H9 (cell line): ENCODE measurements around the gene RAB25. TPM values are rescaled to one million over a fixed set of nuclear protein-coding genes. Genes with fewer than 3 reads are reported as not detected.

Source experiments
- DNase-seq: peaks from one replicate; pipeline ENCODE4 v3.0.0-alpha.2; 2017
- H2AFZ ChIP-seq: one replicate; pipeline ENCODE4 v1.6.1; 2013; ENCODE audit warnings: mild to moderate bottlenecking, low read length, control low read depth, moderate library complexity
- H2AK5ac ChIP-seq: 2 replicates; pipeline ENCODE4 v1.6.1; 2013; ENCODE audit warnings: low read length, control low read depth, mixed read lengths; ENCODE audit not compliant: insufficient read length
- H2BK120ac ChIP-seq: one replicate; pipeline ENCODE4 v1.6.1; 2013; ENCODE audit warnings: low read depth, mild to moderate bottlenecking, low read length, control low read depth, inconsistent platforms; ENCODE audit not compliant: poor library complexity, severe bottlenecking
- H2BK12ac ChIP-seq: 2 replicates; pipeline ENCODE4 v1.6.1; 2013; ENCODE audit warnings: low read length, control low read depth, mixed read lengths, low read depth; ENCODE audit not compliant: insufficient read length
- H2BK15ac ChIP-seq: 2 replicates; pipeline ENCODE4 v1.6.1; 2013; ENCODE audit warnings: low read depth, low read length, control low read depth
- H2BK20ac ChIP-seq: one replicate; pipeline ENCODE4 v1.6.1; 2013; ENCODE audit warnings: low read depth, mild to moderate bottlenecking, low read length, control low read depth, inconsistent platforms; ENCODE audit not compliant: poor library complexity, severe bottlenecking
- H2BK5ac ChIP-seq: 2 replicates; pipeline ENCODE4 v1.6.1; 2013; ENCODE audit warnings: low read length, control low read depth, mixed read lengths; ENCODE audit not compliant: insufficient read length
- H3K14ac ChIP-seq: 2 replicates; pipeline ENCODE4 v1.6.1; 2013; ENCODE audit warnings: low read length, control low read depth; ENCODE audit not compliant: insufficient read depth
- H3K18ac ChIP-seq: 2 replicates; pipeline ENCODE4 v1.6.1; 2013; ENCODE audit warnings: low read depth, mild to moderate bottlenecking, mixed read lengths, low read length, control low read depth; ENCODE audit not compliant: insufficient read length
- H3K23ac ChIP-seq: 2 replicates; pipeline ENCODE4 v1.6.1; 2013; ENCODE audit warnings: low read length, control low read depth, mixed read lengths, low read depth; ENCODE audit not compliant: insufficient read length
- H3K23me2 ChIP-seq: 2 replicates; pipeline ENCODE4 v1.6.1; 2013; ENCODE audit warnings: low read depth, mild to moderate bottlenecking, mixed read lengths, low read length, control low read depth; ENCODE audit not compliant: insufficient read length, poor library complexity, severe bottlenecking
- H3K27ac ChIP-seq: 2 replicates; pipeline ENCODE4 v1.5.1; 2013; ENCODE audit warnings: low read length, control low read depth, mixed read lengths, low read depth; ENCODE audit not compliant: insufficient read length
- H3K27me3 ChIP-seq: 2 replicates; pipeline ENCODE4 v1.6.1; 2013; ENCODE audit warnings: low read length, control low read depth, inconsistent platforms; ENCODE audit not compliant: insufficient read depth
- H3K4ac ChIP-seq: 2 replicates; pipeline ENCODE4 v1.6.1; 2013; ENCODE audit warnings: low read depth, mild to moderate bottlenecking, control low read depth, inconsistent platforms, low read length, moderate library complexity
- H3K4me1 ChIP-seq: 2 replicates; pipeline ENCODE4 v1.6.1; 2013; ENCODE audit warnings: low read length, control low read depth, inconsistent platforms; ENCODE audit not compliant: insufficient read depth
- H3K4me2 ChIP-seq: 2 replicates; pipeline ENCODE4 v1.6.1; 2013; ENCODE audit warnings: low read length, control low read depth, mixed read lengths; ENCODE audit not compliant: insufficient read length, insufficient read depth
- H3K56ac ChIP-seq: 2 replicates; pipeline ENCODE4 v1.6.1; 2013; ENCODE audit warnings: low read depth, mild to moderate bottlenecking, mixed read lengths, low read length, control low read depth; ENCODE audit not compliant: insufficient read length
- H3K79me1 ChIP-seq: 2 replicates; pipeline ENCODE4 v1.6.1; 2013; ENCODE audit warnings: low read depth, mild to moderate bottlenecking, moderate library complexity, low read length, control low read depth, inconsistent platforms; ENCODE audit not compliant: insufficient read depth, poor library complexity, severe bottlenecking
- H3K79me2 ChIP-seq: 2 replicates; pipeline ENCODE4 v1.6.1; 2013; ENCODE audit warnings: low read length, control low read depth, inconsistent platforms; ENCODE audit not compliant: insufficient read depth
- H3K9ac ChIP-seq: 2 replicates; pipeline ENCODE4 v1.6.1; 2013; ENCODE audit warnings: low read length, control low read depth, mixed read lengths; ENCODE audit not compliant: insufficient read length; ENCODE audit errors: extremely low read depth
- H3K9me3 ChIP-seq: one replicate; pipeline ENCODE4 v1.6.1; 2013; ENCODE audit warnings: low read depth, low read length, inconsistent platforms; ENCODE audit not compliant: control insufficient read depth
- H3T11ph ChIP-seq: one replicate; pipeline ENCODE4 v1.6.1; 2013; ENCODE audit warnings: mild to moderate bottlenecking, low read length, control low read depth, inconsistent platforms
- H4K20me1 ChIP-seq: one replicate; pipeline ENCODE4 v1.6.1; 2013; ENCODE audit not compliant: control insufficient read depth, insufficient read length, insufficient read depth
- H4K5ac ChIP-seq: 2 replicates; pipeline ENCODE4 v1.6.1; 2013; ENCODE audit warnings: low read depth, mild to moderate bottlenecking, mixed read lengths, low read length, control low read depth; ENCODE audit not compliant: insufficient read length
- H4K8ac ChIP-seq: replicated peaks from 2 replicates; pipeline ENCODE4 v1.6.1; 2013; ENCODE audit warnings: low read length, control low read depth, mixed read lengths, low read depth; ENCODE audit not compliant: insufficient read length
- H4K91ac ChIP-seq: 2 replicates; pipeline ENCODE4 v1.6.1; 2013; ENCODE audit warnings: low read depth, mild to moderate bottlenecking, moderate library complexity, mixed read lengths, low read length, control low read depth; ENCODE audit not compliant: insufficient read length
- H3K27ac Mint-ChIP-seq, 3 experiments: 2 replicates in 2 of 3; 3 replicates in 1 of 3; pipeline ENCODE4 v1.8.0; 2020 to 2021; ENCODE audit warnings: mixed read lengths in 3 of 3, mild to moderate bottlenecking in 1 of 3, moderate library complexity in 1 of 3
- H3K27me3 Mint-ChIP-seq: 2 replicates; pipeline ENCODE4 v1.8.0; 2021; ENCODE audit warnings: low read depth, mild to moderate bottlenecking, moderate library complexity, mixed read lengths
- H3K36me3 Mint-ChIP-seq, 3 experiments: 2 replicates in 2 of 3; 3 replicates in 1 of 3; pipeline ENCODE4 v1.8.0; 2020 to 2021; ENCODE audit warnings: low read depth in 3 of 3, mixed read lengths in 3 of 3; ENCODE audit not compliant: insufficient read depth in 1 of 3
- H3K4me1 Mint-ChIP-seq, 2 experiments: 2 replicates each; pipeline ENCODE4 v1.8.0; 2020; ENCODE audit warnings: mixed read lengths in 2 of 2
- H3K4me3 Mint-ChIP-seq, 2 experiments: 2 replicates in 1 of 2; 3 replicates in 1 of 2; pipeline ENCODE4 v1.8.0; 2020 to 2021; ENCODE audit warnings: mild to moderate bottlenecking in 2 of 2, mixed read lengths in 2 of 2, moderate library complexity in 1 of 2
- H3K9me3 Mint-ChIP-seq, 2 experiments: 2 replicates in 1 of 2; 3 replicates in 1 of 2; pipeline ENCODE4 v1.8.0; 2020; ENCODE audit warnings: mild to moderate bottlenecking in 2 of 2, mixed read lengths in 2 of 2, moderate library complexity in 1 of 2
- CTCF ChIP-seq: fragments of 200-600 bp; sonication (generic); conservative IDR thresholded peaks from 3 replicates; pipeline ENCODE4 v1.8.0; 2021; ENCODE audit warnings: antibody characterized with exemption, mild to moderate bottlenecking
- WGBS: extraction: QIAGEN DNeasy Blood & Tissue Kit; methylation state at CpG from one replicate; pipeline ENCODE4 v1.1.7; 2013; ENCODE audit warnings: missing lambda C conversion rate, low lambda C conversion rate, mixed read lengths; ENCODE audit not compliant: insufficient read length; ENCODE audit errors: extremely low coverage; 5-methylcytosine and 5-hydroxymethylcytosine counted together
- total RNA-seq: library from RNA; stranded (reverse); gene quantifications from 2 replicates; pipeline ENCODE4 v1.2.1, GENCODE V29; 2021

The RAB25 gene
- total RNA-seq, 1 experiment from 2014 or later, result 43.1 TPM

- H3K4ac ChIP-seq, result no peak overlapping the region
- H3K4me3 Mint-ChIP-seq, result no peak overlapping the region
- H3K9me3 Mint-ChIP-seq, result no peaks in the 10 kb centered on the region; a peak in 1 of 5 replicates
- no peak overlapping the region for H3K4me2 ChIP-seq
- no peak overlapping the region for H3K23ac ChIP-seq
- no peak overlapping the region for H3K27ac ChIP-seq
- H2AFZ ChIP-seq, result no peak overlapping the region
- H3K18ac ChIP-seq, result no peak overlapping the region
- H3K9me3 ChIP-seq, result no peaks in the 10 kb centered on the region
- no peak overlapping the region for H2BK5ac ChIP-seq
- H3K9ac ChIP-seq, result no peak overlapping the region
- no peak overlapping the region for H2BK20ac ChIP-seq
- H2BK12ac ChIP-seq, result no peak overlapping the region
- no peak overlapping the region for H2AK5ac ChIP-seq
- WGBS, result no CpG with 5 or more reads among the region's 9 CpGs
- no peak overlapping the region for H4K8ac ChIP-seq
- H3K23me2 ChIP-seq, result no peaks in the 10 kb centered on the region
- H2BK120ac ChIP-seq, result no peak overlapping the region
- H3K79me1 ChIP-seq, result no peaks in the 10 kb centered on the region
- no peak for TF ChIP-seq CTCF
- no peaks in the 10 kb centered on the region for H3K27me3 Mint-ChIP-seq
- no peak overlapping the region for H3K56ac ChIP-seq
- H3K4me1 ChIP-seq, result 0 out of 2 replicates have a peak, but pooled peaks cover 2% of the 10 kb centered on the region
- no peaks in the 10 kb centered on the region for H3K27me3 ChIP-seq
- H3K79me2 ChIP-seq, result no peaks in the 10 kb centered on the region
- H4K20me1 ChIP-seq, result peaks cover 2% of the 10 kb centered on the region
- no peak for DNase-seq
- H4K5ac ChIP-seq, result no peak overlapping the region
- H3K4me1 Mint-ChIP-seq, result peaks cover 29 to 35% of the 10 kb centered on the region in 2 experiments
- peak overlapping the region in 2 of 3 experiments; percentile 45 to 83; a peak in 3 of 7 replicates for H3K27ac Mint-ChIP-seq
- H4K91ac ChIP-seq, result no peak overlapping the region
- H3T11ph ChIP-seq, result no peak overlapping the region
- peaks cover 11 to 28% (median 19%) of the 10 kb centered on the region in 3 experiments for H3K36me3 Mint-ChIP-seq
- no peak overlapping the region for H3K14ac ChIP-seq
- no peak overlapping the region for H2BK15ac ChIP-seq
These were observed 36.7 kb downstream of the RAB25 start for GRCh38 chr1:156097499-156098178.
